Loucy (cell line): ENCODE measurements around the gene IL17D.

Experiments used
- H2AFZ ChIP-seq: fragments of 200-600 bp; sonication (generic); 2 replicates; pipeline ENCODE4 v1.6.0; 2016; ENCODE audit warnings: antibody characterized with exemption, mild to moderate bottlenecking, low read length, moderate library complexity
- H3F3A ChIP-seq: fragments of 200-600 bp; 2 replicates; pipeline ENCODE4 v1.6.0; 2016; ENCODE audit warnings: antibody characterized with exemption, low read depth, mild to moderate bottlenecking
- H3K27me3 ChIP-seq: fragments of 200-600 bp; sonication (generic); 2 replicates; pipeline ENCODE4 v1.6.1; 2014; ENCODE audit warnings: low read length, mild to moderate bottlenecking; ENCODE audit not compliant: insufficient read depth, poor library complexity, severe bottlenecking
- H3K36me3 ChIP-seq: fragments of 200-600 bp; sonication (generic); 2 replicates; pipeline ENCODE4 v1.6.1; 2016; ENCODE audit warnings: low read length; ENCODE audit not compliant: insufficient read depth
- H3K4me1 ChIP-seq: fragments of 200-600 bp; sonication (generic); 2 replicates; pipeline ENCODE4 v1.5.1; 2014; ENCODE audit warnings: low read length, mild to moderate bottlenecking; ENCODE audit not compliant: insufficient read depth, poor library complexity, severe bottlenecking
- H3K4me2 ChIP-seq: fragments of 200-600 bp; sonication (generic); 2 replicates; pipeline ENCODE4 v1.6.0; 2014; ENCODE audit warnings: antibody characterized with exemption, low read length, low read depth, mild to moderate bottlenecking; ENCODE audit not compliant: poor library complexity, severe bottlenecking
- H3K4me3 ChIP-seq: fragments of 200-600 bp; sonication (generic); 2 replicates; pipeline ENCODE4 v1.5.1; 2014; ENCODE audit warnings: low read length, mild to moderate bottlenecking, mixed read lengths; ENCODE audit not compliant: poor library complexity, severe bottlenecking
- H3K79me2 ChIP-seq: fragments of 200-600 bp; sonication (generic); 2 replicates; pipeline ENCODE4 v1.6.1; 2014; ENCODE audit warnings: low read length; ENCODE audit not compliant: insufficient read depth
- H3K9ac ChIP-seq: fragments of 200-600 bp; sonication (generic); 2 replicates; pipeline ENCODE4 v1.6.0; 2014; ENCODE audit warnings: mild to moderate bottlenecking, low read depth, low read length, moderate library complexity; ENCODE audit not compliant: poor library complexity, severe bottlenecking
- H3K9me2 ChIP-seq: fragments of 200-600 bp; sonication (generic); replicated peaks from 2 replicates; pipeline ENCODE4 v1.6.1; 2016; ENCODE audit warnings: low read depth, low read length, mixed read lengths
- H3K9me3 ChIP-seq: fragments of 200-600 bp; sonication (generic); 2 replicates; pipeline ENCODE4 v1.6.1; 2014; ENCODE audit warnings: mild to moderate bottlenecking, antibody characterized with exemption, low read length, low read depth; ENCODE audit not compliant: insufficient read depth
- H4K20me1 ChIP-seq: fragments of 200-600 bp; sonication (generic); 2 replicates; pipeline ENCODE4 v1.6.0; 2014; ENCODE audit warnings: antibody characterized with exemption, low read length, mild to moderate bottlenecking; ENCODE audit not compliant: insufficient read depth, poor library complexity, severe bottlenecking
- CTCF ChIP-seq: fragments of 200-600 bp; sonication (generic); conservative IDR thresholded peaks from 2 replicates; pipeline ENCODE4 v1.5.1; 2014; ENCODE audit warnings: mild to moderate bottlenecking, antibody characterized with exemption, low read length
- EZH2phosphoT487 ChIP-seq: fragments of 200-600 bp; IDR thresholded peaks from 2 replicates; pipeline ENCODE4 v1.6.1; 2018; ENCODE audit warnings: antibody characterized with exemption, mild to moderate bottlenecking, moderate library complexity, borderline replicate concordance

Gene IL17D

DNA sequence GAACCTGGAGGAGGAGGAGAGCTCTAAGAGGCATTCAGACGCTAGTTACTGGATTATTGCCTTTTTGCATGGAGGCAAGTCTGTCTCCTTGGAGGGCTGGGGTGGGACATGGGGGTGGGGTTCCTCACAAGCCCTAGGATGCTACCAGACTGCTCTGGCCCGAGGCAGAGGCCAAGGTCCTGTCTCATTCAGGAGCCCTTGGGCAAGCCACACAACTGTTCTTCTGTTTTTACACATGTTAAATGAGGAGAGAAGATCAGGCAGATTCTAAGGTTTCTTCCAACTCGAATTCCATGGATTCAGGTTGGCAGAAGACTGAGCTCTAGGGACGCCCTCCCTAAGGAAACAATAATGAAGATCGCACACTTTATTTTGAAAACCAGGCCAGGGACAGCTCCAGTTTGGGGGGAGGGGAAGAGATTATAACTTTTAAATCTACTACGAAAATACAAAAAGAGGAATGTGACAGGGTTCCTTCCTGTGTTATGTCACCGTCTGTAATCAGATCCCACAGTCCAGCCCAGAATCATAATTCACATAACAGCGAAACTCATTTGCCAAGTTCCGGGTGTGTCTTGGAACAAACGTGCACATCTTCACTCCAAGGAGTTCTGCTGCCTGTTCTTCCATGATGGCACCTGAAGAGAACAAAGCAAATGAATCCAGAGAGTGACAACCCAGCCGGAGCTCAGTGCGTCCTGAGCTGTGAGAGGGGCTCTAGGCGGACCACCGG is 25.2 kb downstream of the IL17D start:
- no peak overlapping the region for H3K4me3 ChIP-seq
- H3K9me2 ChIP-seq = no peaks in the 10 kb centered on the region
- H3K4me1 ChIP-seq = no peaks in the 10 kb centered on the region
- H2AFZ ChIP-seq = no peak overlapping the region
- no peaks in the 10 kb centered on the region for H3K79me2 ChIP-seq
- no peaks in the 10 kb centered on the region for H3F3A ChIP-seq
- no peaks in the 10 kb centered on the region for H3K9me3 ChIP-seq
- H3K4me2 ChIP-seq = no peak overlapping the region
- no peaks in the 10 kb centered on the region for H3K27me3 ChIP-seq
- H4K20me1 ChIP-seq = no peaks in the 10 kb centered on the region
- H3K36me3 ChIP-seq = no peaks in the 10 kb centered on the region
- H3K9ac ChIP-seq = no peak overlapping the region
- TF ChIP-seq CTCF = no peak
- no peak for TF ChIP-seq EZH2phosphoT487

DNA sequence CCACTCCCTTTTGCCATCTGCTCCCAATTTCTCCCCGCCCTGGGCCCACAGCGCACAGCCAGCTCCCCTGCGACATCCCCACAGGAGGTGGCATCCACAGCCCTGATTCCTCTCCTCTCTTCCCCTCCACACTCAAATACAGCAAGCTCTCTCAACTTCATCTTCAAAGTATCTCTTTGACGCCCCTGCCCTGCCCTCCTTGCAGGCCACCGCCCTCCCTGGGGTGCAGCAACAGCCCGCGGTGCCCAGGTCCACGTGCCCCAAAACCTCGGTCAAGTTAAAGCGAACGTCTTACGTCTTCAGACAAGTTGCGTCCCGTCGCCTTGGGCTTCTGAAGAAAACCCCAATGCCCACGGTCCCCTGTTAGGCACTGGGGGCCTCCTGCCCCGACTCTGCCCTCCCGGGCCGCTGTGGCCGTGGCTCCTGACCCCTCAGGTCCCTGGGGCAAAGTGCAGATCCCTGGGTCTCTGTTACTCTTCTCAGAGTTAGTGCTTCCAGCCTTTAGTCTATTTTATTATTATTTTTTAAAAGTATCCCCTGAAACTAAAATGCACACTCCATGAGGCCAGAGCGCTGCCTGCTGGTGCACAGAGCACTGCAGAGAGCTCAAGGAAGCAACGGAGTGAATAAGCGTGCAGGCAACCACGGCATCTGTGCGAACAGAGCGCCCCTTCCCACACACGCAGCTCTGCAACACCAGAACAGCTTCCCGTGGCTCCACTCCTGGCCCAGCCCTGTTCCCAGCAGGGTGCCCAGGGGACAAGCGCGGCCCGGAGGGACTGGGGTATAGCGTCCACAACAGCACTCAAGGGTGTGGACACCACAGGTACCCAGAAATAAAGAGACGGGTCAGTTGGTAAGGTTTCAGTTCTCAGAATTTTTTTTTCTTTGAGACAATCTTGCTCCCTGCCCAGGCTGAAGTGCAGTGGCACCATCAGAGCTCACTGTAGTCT is 26.4 kb downstream of the IL17D start:
- TF ChIP-seq EZH2phosphoT487 = no peak
- Histone ChIP-seq H3K9me3 (no peaks in the 10 kb centered on the region), H3F3A (no peaks in the 10 kb centered on the region)

GRCh38 chr13:20738616-20739015 is 35.1 kb downstream of the IL17D start:
- H3F3A ChIP-seq = no peaks in the 10 kb centered on the region

More for the DNA sequence above, 26.4 kb downstream of the IL17D start:
- no peaks in the 10 kb centered on the region for H3K79me2 ChIP-seq
- no peaks in the 10 kb centered on the region for H3K9me2 ChIP-seq
- no peaks in the 10 kb centered on the region for H3K27me3 ChIP-seq
- no peak overlapping the region for H3K9ac ChIP-seq
- no peaks in the 10 kb centered on the region for H3K36me3 ChIP-seq
- H3K4me2 ChIP-seq = no peak overlapping the region
- no peaks in the 10 kb centered on the region for H4K20me1 ChIP-seq
- no peaks in the 10 kb centered on the region for H3K4me1 ChIP-seq
- no peak overlapping the region for H2AFZ ChIP-seq
- H3K4me3 ChIP-seq = no peak overlapping the region

More at GRCh38 chr13:20738616-20739015, 35.1 kb downstream of the IL17D start:
- Histone ChIP-seq H3K36me3 (no peaks in the 10 kb centered on the region), H3K27me3 (no peaks in the 10 kb centered on the region), H3K4me1 (no peaks in the 10 kb centered on the region), H4K20me1 (no peaks in the 10 kb centered on the region), H3K9ac (no peak overlapping the region), H3K9me3 (no peaks in the 10 kb centered on the region), H3K79me2 (no peaks in the 10 kb centered on the region), H3K4me2 (no peak overlapping the region), H2AFZ (no peak overlapping the region), H3K4me3 (no peak overlapping the region), H3K9me2 (no peaks in the 10 kb centered on the region)
- TF ChIP-seq EZH2phosphoT487 (no peak), CTCF (no peak)
